TTC549 (cell line): ENCODE results near the gene S100A10.

Experiments used
- FAIRE-seq: peaks from 2 replicates; lab custom pipeline; 2012; peaks lifted over from hg19 to GRCh38; lab: Jason Lieb, UNC

The S100A10 gene

DNA sequence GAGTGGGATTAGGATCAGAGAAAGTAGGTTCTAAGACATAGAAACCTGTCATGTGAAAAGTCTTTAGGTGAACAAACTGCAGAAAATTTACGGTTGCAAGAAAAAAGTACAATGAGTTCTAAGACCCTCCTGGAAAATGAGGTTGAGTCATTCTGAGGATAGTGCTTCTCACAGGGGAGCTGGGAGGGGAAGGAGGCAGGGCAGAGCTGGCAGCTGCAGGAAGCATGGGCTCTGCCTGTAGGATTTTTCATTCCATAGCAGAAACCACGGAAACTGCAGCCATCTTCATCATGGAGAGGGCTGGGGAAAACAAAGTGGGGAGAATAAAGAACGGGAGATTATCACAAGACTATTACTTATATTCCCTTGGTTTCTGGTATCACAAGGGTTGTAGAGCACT, 58.5 kb downstream of the S100A10 start:
- no peak for FAIRE-seq

DNA sequence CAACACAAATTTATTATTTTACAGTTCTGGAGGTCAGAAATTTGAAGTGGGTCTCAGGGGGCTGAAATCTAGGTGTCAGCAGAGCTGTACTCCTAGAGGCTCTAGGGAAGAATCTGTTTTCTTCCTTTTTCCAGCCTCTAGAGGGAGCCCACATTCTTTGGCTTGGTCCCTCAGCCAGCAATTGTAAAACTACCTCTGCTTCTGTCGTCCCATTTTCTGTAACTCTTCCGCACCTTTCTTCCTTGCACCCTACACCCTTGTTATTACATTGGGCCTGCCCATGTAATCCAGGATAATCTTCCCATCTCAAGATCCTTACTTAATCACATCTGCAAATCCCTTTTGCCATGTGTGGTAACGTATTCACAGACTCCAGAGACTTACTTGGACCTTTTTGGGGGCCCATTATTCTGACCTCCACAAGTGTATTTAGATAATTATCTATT, 59.6 kb downstream of the S100A10 start:
- FAIRE-seq: peak; percentile 86
